ENCODE measurements around the gene CLEC4M. TPM values are rescaled to one million over a fixed set of nuclear protein-coding genes. Genes with fewer than 3 reads are reported as not detected.
A peak's percentile ranks its signal among the peaks of the same experiment; 100 is the strongest.

CLEC4M gene
- total and polyA plus RNA-seq, 2 of the 8 experiments (the other 6 are each of a cell fraction or from before 2014, with no cell fraction given) = not detected

GRCh38 chr19:7769171-7769570, 6.1 kb downstream of the CLEC4M start:
- H3K18ac ChIP-seq (ENCODE audit: extremely low read depth, low read length) = no peak overlapping the region
- H3K9me3 ChIP-seq (ENCODE audit: insufficient read depth in 2 of 2, low read depth in 1 of 2, low read length in 1 of 2) = no peaks in the 10 kb centered on the region
- no peak overlapping the region for H4K8ac ChIP-seq (ENCODE audit: extremely low read depth, insufficient read depth, low read length)
- H2BK12ac ChIP-seq (ENCODE audit: low read depth, low read length) = no peak overlapping the region
- H2BK15ac ChIP-seq (ENCODE audit: low read length) = no peak overlapping the region
- H2BK20ac ChIP-seq (ENCODE audit: low read length) = no peak overlapping the region
- no peaks in the 10 kb centered on the region for H3K79me2 ChIP-seq (ENCODE audit: control insufficient read depth in 1 of 2, insufficient read depth in 2 of 2, low read length in 2 of 2)
- H2AFZ ChIP-seq (ENCODE audit: low read length) = no peak overlapping the region
- ChIA-PET POLR2A (ENCODE audit: partially characterized antibody) (no interaction called here), CTCF (ENCODE audit: partially characterized antibody) (interaction anchor here (0.8 to 2.5 kb wide), 5 partner anchors 25 to 83 kb away, joined by 3 to 6 read pairs (median 3); no protein-coding TSS in a partner anchor)
- TF ChIP-seq JUN (IDR thresholded peaks at IDR 0.05; ENCODE audit: low read depth, low read length) (no peak), EGR1 (IDR thresholded peaks at IDR 0.05; ENCODE audit: borderline replicate concordance, low read depth, low read length) (no peak), KDM5A (IDR thresholded peaks at IDR 0.05; ENCODE audit: low read length) (no peak), ATF3 (IDR thresholded peaks at IDR 0.05; ENCODE audit: insufficient read depth, low read depth, low read length) (no peak), EP300 (IDR thresholded peaks at IDR 0.05; ENCODE audit: borderline replicate concordance in 1 of 2, low read depth in 2 of 2, low read length in 2 of 2) (no peak), TAF1 (IDR thresholded peaks at IDR 0.05; ENCODE audit: low read depth, low read length) (no peak)
- H3K4ac ChIP-seq (replicated peaks; ENCODE audit: insufficient read length, low read depth, low read length) = no peak overlapping the region
- FAIRE-seq = no peak
- no peak overlapping the region for H2BK120ac ChIP-seq (replicated peaks; ENCODE audit: low read depth, low read length)
- no peak overlapping the region for H3K4me3 ChIP-seq (ENCODE audit: extremely low read depth in 1 of 4, insufficient read depth in 2 of 4, low read depth in 3 of 4, low read length in 4 of 4)
- H4K91ac ChIP-seq (replicated peaks; ENCODE audit: insufficient read length, low read length) = no peak overlapping the region
- H3K23ac ChIP-seq (ENCODE audit: insufficient read length) = no peak overlapping the region
- 0 out of 7 replicates have a peak, but pooled peaks cover 0 to 2% (median 0%) of the 10 kb centered on the region in 4 experiments for H3K4me1 ChIP-seq (replicated peaks in 1 of 4; ENCODE audit: control insufficient read depth in 3 of 4, insufficient read depth in 4 of 4, low read length in 3 of 4)
- no peak overlapping the region for H3K4me2 ChIP-seq (ENCODE audit: insufficient read depth in 1 of 2, low read depth in 2 of 2, low read length in 2 of 2)
- 90% methylated on average over 2 of the region's 2 CpGs; no CpG with 5 or more reads in 1 of the 2 experiments for WGBS, 2 experiments (ENCODE audit: extremely low coverage in 1 of 2, insufficient coverage in 1 of 2, insufficient read length in 1 of 2, insufficient replicate concordance in 2 of 2, low coverage in 1 of 2, low lambda C conversion rate in 2 of 2, missing lambda C conversion rate in 1 of 2)
- no peaks in the 10 kb centered on the region for H3K36me3 ChIP-seq (ENCODE audit: control insufficient read depth in 2 of 4, insufficient read depth in 4 of 4, low read length in 3 of 4)
- H4K5ac ChIP-seq (ENCODE audit: insufficient read length, low read depth, low read length) = no peak overlapping the region
- no peak overlapping the region for H3K56ac ChIP-seq (replicated peaks; ENCODE audit: insufficient read length, low read depth, low read length)
- 0 out of 2 replicates have a peak overlapping the region, but pooled peaks have one; percentile 39 for H2AK5ac ChIP-seq (ENCODE audit: low read depth, low read length)
- H3K23me2 ChIP-seq (ENCODE audit: low read depth, low read length) = no peaks in the 10 kb centered on the region
- no peaks in the 10 kb centered on the region for H3K79me1 ChIP-seq (ENCODE audit: low read depth, low read length)
- H3K27ac ChIP-seq (ENCODE audit: low read depth, low read length) = no peak overlapping the region
- no peak overlapping the region for H2BK5ac ChIP-seq (ENCODE audit: low read depth, low read length)
- no peak overlapping the region for H3K14ac ChIP-seq (ENCODE audit: insufficient read length)
- H4K20me1 ChIP-seq (replicated peaks in 1 of 2; ENCODE audit: control insufficient read depth in 1 of 2, insufficient read depth in 2 of 2, low read length in 2 of 2) = no peaks in the 10 kb centered on the region
- H3K9ac ChIP-seq (replicated peaks in 1 of 4; ENCODE audit: extremely low read depth in 1 of 4, low read depth in 3 of 4, low read length in 3 of 4) = no peak overlapping the region
- DNase-seq (ENCODE audit: low read depth in 1 of 2, low spot score in 2 of 2) = no peak
- H3K27me3 ChIP-seq (replicated peaks in 1 of 4; ENCODE audit: control insufficient read depth in 3 of 4, extremely low read depth in 1 of 4, insufficient read depth in 3 of 4, low read length in 3 of 4) = peaks cover 0 to 2% (median 0%) of the 10 kb centered on the region in 4 experiments; a peak in 1 of 7 replicates

All from H1 (cell line).